ENCODE results near the gene CBFA2T3. TPM values are rescaled to one million over a fixed set of nuclear protein-coding genes. Genes with fewer than 3 reads are reported as not detected.

CBFA2T3 gene
- total and polyA plus RNA-seq, 2 of the 8 experiments (the other 6 are each of a cell fraction or from before 2014, with no cell fraction given), result 0.51 to 1.3 TPM

DNA sequence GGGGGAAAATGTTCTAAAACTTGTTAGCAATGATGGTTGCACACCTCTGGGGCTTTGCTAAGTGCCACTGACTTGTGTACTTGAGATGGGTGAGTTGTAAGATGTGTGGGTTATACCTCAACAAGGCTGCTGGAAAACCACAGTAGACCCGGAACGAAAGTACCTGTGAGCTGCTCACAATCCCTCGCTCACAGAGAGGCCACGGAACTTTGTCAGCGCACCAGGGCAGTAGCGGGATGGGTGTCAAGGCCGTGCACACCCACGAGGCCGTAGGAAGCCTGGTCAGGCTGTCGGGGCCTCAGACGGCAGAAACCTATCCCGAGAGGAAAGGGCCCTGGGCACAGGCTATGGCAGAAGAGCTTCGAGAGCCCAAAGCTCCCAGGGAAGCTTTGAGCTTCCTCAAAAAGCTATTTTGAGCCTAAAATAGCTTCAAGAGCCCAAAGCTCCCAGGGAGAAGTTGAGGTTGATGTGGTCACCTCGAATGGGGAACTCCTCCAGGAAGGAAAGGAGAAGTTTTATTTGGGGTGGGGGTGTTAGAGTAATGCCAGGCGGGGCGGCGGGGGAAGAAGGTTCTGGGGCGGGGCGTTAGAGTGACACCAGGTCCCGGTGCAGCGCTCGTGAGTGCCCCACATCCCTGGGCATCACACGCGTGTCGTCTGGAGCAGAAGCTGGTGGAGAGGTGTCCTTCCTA, 19.0 kb downstream of the CBFA2T3 start (continued):
- TF ChIP-seq SRF (IDR thresholded peaks at IDR 0.05; ENCODE audit: low read depth, low read length), result no peak
